Smooth muscle cell (in vitro differentiated cells): ENCODE results near the gene MEAK7. TPM values are rescaled to one million over a fixed set of nuclear protein-coding genes. Genes with fewer than 3 reads are reported as not detected.

Experiments used
- DNase-seq: peaks from one replicate; lab custom pipeline; 2025; ENCODE audit not compliant: unreplicated experiment; lab: John Stamatoyannopoulos, UW
- H2AFZ ChIP-seq: fragments of 200-600 bp; sonication (generic); 2 replicates; pipeline ENCODE4 v1.6.0; 2016; ENCODE audit warnings: antibody characterized with exemption, low read depth, mild to moderate bottlenecking
- H3F3A ChIP-seq: fragments of 200-600 bp; sonication (generic); 2 replicates; pipeline ENCODE4 v1.6.0; 2017; ENCODE audit warnings: antibody characterized with exemption, low read depth
- H3K27ac ChIP-seq: fragments of 200-600 bp; sonication (generic); 2 replicates; pipeline ENCODE4 v1.5.1; 2016; ENCODE audit warnings: low read depth, mild to moderate bottlenecking
- H3K27me3 ChIP-seq: fragments of 200-600 bp; sonication (generic); 2 replicates; pipeline ENCODE4 v1.6.1; 2016; ENCODE audit warnings: low read depth, mild to moderate bottlenecking
- H3K36me3 ChIP-seq: fragments of 200-600 bp; sonication (generic); 2 replicates; pipeline ENCODE4 v1.5.1; 2016; ENCODE audit warnings: low read depth
- H3K4me1 ChIP-seq: fragments of 200-600 bp; sonication (generic); 2 replicates; pipeline ENCODE4 v1.5.1; 2016; ENCODE audit warnings: low read depth
- H3K4me2 ChIP-seq: fragments of 200-600 bp; sonication (generic); 2 replicates; pipeline ENCODE4 v1.6.0; 2016; ENCODE audit warnings: mild to moderate bottlenecking
- H3K4me3 ChIP-seq: fragments of 200-600 bp; sonication (generic); 2 replicates; pipeline ENCODE4 v1.5.1; 2016; ENCODE audit warnings: mild to moderate bottlenecking
- H3K79me2 ChIP-seq: fragments of 200-600 bp; sonication (generic); 2 replicates; pipeline ENCODE4 v1.6.0; 2016; ENCODE audit warnings: low read depth, mild to moderate bottlenecking
- H3K9ac ChIP-seq: fragments of 200-600 bp; sonication (generic); 2 replicates; pipeline ENCODE4 v1.6.0; 2016; ENCODE audit warnings: low read depth
- H3K9me3 ChIP-seq: fragments of 200-600 bp; sonication (generic); replicated peaks from 2 replicates; pipeline ENCODE4 v1.5.1; 2016; ENCODE audit warnings: low read depth
- H4K20me1 ChIP-seq: fragments of 200-600 bp; sonication (generic); 2 replicates; pipeline ENCODE4 v1.6.0; 2016; ENCODE audit warnings: low read depth
- WGBS: methylation state at CpG from one replicate; pipeline ENCODE4 v1.1.7; 2016; ENCODE audit warnings: low lambda C conversion rate; 5-methylcytosine and 5-hydroxymethylcytosine counted together
- polyA plus RNA-seq: library from polyadenylated mRNA; unstranded; fragments of >200 nt; fragmentation: Nextera tagmentation; extraction: Ambion mirVana; gene quantifications from 2 replicates; pipeline ENCODE4 v1.2.1, GENCODE V29; 2016
- total RNA-seq: library from RNA; depleted of rRNA; stranded (reverse); fragments of >200 nt; gene quantifications from 2 replicates; pipeline ENCODE4 v1.2.3, GENCODE V29; 2014
- TF ChIP-seq, protein P1 (sequence below): fragments of 200-600 bp; sonication (generic); IDR thresholded peaks from 2 replicates; pipeline ENCODE4 v1.5.1; 2017; ENCODE audit warnings: borderline replicate concordance, mild to moderate bottlenecking, antibody characterized with exemption; ENCODE audit not compliant: insufficient read depth, poor library complexity, severe bottlenecking

MEAK7 gene
- total and polyA plus RNA-seq, 2 experiments from 2014 or later, result 26.4 to 32.1 TPM

DNA sequence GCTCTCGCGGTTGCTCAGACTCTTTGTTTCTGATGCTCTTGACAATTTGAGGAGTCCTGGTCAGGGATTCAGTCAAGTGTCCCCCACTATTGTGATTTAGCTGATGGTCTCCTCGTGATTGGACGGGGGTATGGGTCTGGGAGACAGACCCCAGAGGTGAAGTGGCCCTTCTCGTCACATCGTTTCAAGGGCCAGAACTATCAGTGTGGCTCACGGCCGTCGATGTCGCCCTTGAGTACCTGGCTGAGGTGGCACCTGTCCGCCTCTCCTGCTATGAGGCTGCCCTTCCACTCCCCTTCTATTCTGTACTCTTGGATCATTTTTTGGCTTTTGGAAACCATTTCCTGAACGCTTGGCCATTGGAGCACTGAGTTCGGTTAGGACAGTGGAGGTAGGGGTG lies 7.4 kb upstream of the MEAK7 start:
- 87% methylated on average over 13 of the region's 13 CpGs for WGBS
- Histone ChIP-seq H3F3A (no peaks in the 10 kb centered on the region), H3K27ac (no peak overlapping the region), H3K4me3 (no peak overlapping the region), H3K36me3 (no peaks in the 10 kb centered on the region), H3K4me1 (peaks cover 16% of the 10 kb centered on the region), H4K20me1 (no peaks in the 10 kb centered on the region), H2AFZ (no peak overlapping the region), H3K79me2 (no peaks in the 10 kb centered on the region), H3K27me3 (no peaks in the 10 kb centered on the region), H3K4me2 (no peak overlapping the region), H3K9me3 (no peaks in the 10 kb centered on the region), H3K9ac (no peak overlapping the region)
- TF ChIP-seq, protein P1, sequence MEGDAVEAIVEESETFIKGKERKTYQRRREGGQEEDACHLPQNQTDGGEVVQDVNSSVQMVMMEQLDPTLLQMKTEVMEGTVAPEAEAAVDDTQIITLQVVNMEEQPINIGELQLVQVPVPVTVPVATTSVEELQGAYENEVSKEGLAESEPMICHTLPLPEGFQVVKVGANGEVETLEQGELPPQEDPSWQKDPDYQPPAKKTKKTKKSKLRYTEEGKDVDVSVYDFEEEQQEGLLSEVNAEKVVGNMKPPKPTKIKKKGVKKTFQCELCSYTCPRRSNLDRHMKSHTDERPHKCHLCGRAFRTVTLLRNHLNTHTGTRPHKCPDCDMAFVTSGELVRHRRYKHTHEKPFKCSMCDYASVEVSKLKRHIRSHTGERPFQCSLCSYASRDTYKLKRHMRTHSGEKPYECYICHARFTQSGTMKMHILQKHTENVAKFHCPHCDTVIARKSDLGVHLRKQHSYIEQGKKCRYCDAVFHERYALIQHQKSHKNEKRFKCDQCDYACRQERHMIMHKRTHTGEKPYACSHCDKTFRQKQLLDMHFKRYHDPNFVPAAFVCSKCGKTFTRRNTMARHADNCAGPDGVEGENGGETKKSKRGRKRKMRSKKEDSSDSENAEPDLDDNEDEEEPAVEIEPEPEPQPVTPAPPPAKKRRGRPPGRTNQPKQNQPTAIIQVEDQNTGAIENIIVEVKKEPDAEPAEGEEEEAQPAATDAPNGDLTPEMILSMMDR, result no peak
- DNase-seq, result no peak

GRCh38 chr16:84511180-84511800 lies 6.8 kb upstream of the MEAK7 start:
- Histone ChIP-seq H3K36me3 (no peaks in the 10 kb centered on the region), H3K4me1 (peaks cover 16% of the 10 kb centered on the region), H3K4me2 (peak overlapping the region; percentile 75), H3K79me2 (no peaks in the 10 kb centered on the region), H3K27me3 (no peaks in the 10 kb centered on the region), H3K4me3 (no peak overlapping the region), H4K20me1 (no peaks in the 10 kb centered on the region), H3F3A (no peaks in the 10 kb centered on the region), H2AFZ (no peak overlapping the region), H3K9me3 (no peaks in the 10 kb centered on the region), H3K27ac (no peak overlapping the region), H3K9ac (no peak overlapping the region)
- peak; percentile 54 for DNase-seq
- 18% methylated on average over 21 of the region's 21 CpGs for WGBS
- TF ChIP-seq, protein P1, result peak; percentile 87

GRCh38 chr16:84509032-84509950 lies 4.8 kb upstream of the MEAK7 start:
- DNase-seq, result no peak
- H3K27ac ChIP-seq, result no peak overlapping the region

More at GRCh38 chr16:84509032-84509950, 4.8 kb upstream of the MEAK7 start:
- Histone ChIP-seq H3K4me2 (no peak overlapping the region), H3K4me1 (peaks cover 16% of the 10 kb centered on the region), H3K4me3 (no peak overlapping the region), H3K9me3 (no peaks in the 10 kb centered on the region), H3K79me2 (no peaks in the 10 kb centered on the region), H3K36me3 (no peaks in the 10 kb centered on the region), H3K27me3 (no peaks in the 10 kb centered on the region), H4K20me1 (no peaks in the 10 kb centered on the region), H2AFZ (no peak overlapping the region), H3F3A (no peaks in the 10 kb centered on the region), H3K9ac (no peak overlapping the region)
- 73% methylated on average over 20 of the region's 20 CpGs for WGBS
- TF ChIP-seq, protein P1, result no peak
